ENCODE measurements around the gene TRPM4. TPM values are rescaled to one million over a fixed set of nuclear protein-coding genes. Genes with fewer than 3 reads are reported as not detected.
A peak's percentile ranks its signal among the peaks of the same experiment; 100 is the strongest.
"Not testable (repeated sequence)": the region's sequence is repeated elsewhere in the genome, so short reads cannot be mapped to it uniquely, and the experiment has no call there.

TRPM4 gene
- total RNA-seq, 1 experiment from 2014 or later = not detected

- H4K20me1 ChIP-seq (ENCODE audit: insufficient read depth, low read depth, low read length) = no peaks in the 10 kb centered on the region
- H3K9ac ChIP-seq (ENCODE audit: low read length) = no peak overlapping the region
- H3K9me3 ChIP-seq (ENCODE audit: low read length) = no peaks in the 10 kb centered on the region
- no peaks in the 10 kb centered on the region for H3K36me3 ChIP-seq (ENCODE audit: insufficient read depth, low read length)
- no peak overlapping the region for H2AFZ ChIP-seq (ENCODE audit: low read length)
- DNase-seq = no peak
- no peak overlapping the region for H3K27ac ChIP-seq (ENCODE audit: low read length)
- peaks cover 17% of the 10 kb centered on the region for H3K4me1 ChIP-seq (ENCODE audit: low read length)
- H3K4me2 ChIP-seq (ENCODE audit: low read depth, low read length, poor library complexity, severe bottlenecking) = no peak overlapping the region
- no peaks in the 10 kb centered on the region for H3K27me3 ChIP-seq (ENCODE audit: low read length)
- no peaks in the 10 kb centered on the region for H3K79me2 ChIP-seq (ENCODE audit: low read length)
- H3K4me3 ChIP-seq (ENCODE audit: low read length) = no peak overlapping the region
- H3K9me2 ChIP-seq (replicated peaks; ENCODE audit: insufficient read depth, low read length) = no peaks in the 10 kb centered on the region
These were observed 58.5 kb downstream of the TRPM4 start for GRCh38 chr19:49216071-49216470.

GRCh38 chr19:49217382-49217781 lies 59.8 kb downstream of the TRPM4 start:
- Histone ChIP-seq H3K27me3 (ENCODE audit: low read length) (no peaks in the 10 kb centered on the region), H4K20me1 (ENCODE audit: insufficient read depth, low read depth, low read length) (no peaks in the 10 kb centered on the region), H3K36me3 (ENCODE audit: insufficient read depth, low read length) (no peaks in the 10 kb centered on the region), H3K4me3 (ENCODE audit: low read length) (no peak overlapping the region), H3K9me3 (ENCODE audit: low read length) (no peaks in the 10 kb centered on the region), H2AFZ (ENCODE audit: low read length) (no peak overlapping the region), H3K4me2 (ENCODE audit: low read depth, low read length, poor library complexity, severe bottlenecking) (no peak overlapping the region), H3K9ac (ENCODE audit: low read length) (no peak overlapping the region), H3K4me1 (ENCODE audit: low read length) (peaks cover 7% of the 10 kb centered on the region), H3K27ac (ENCODE audit: low read length) (no peak overlapping the region), H3K9me2 (replicated peaks; ENCODE audit: insufficient read depth, low read length) (no peaks in the 10 kb centered on the region), H3K79me2 (ENCODE audit: low read length) (no peaks in the 10 kb centered on the region)
- no peak for DNase-seq

- Histone ChIP-seq H3K27me3 (ENCODE audit: low read length) (no peaks in the 10 kb centered on the region), H4K20me1 (ENCODE audit: insufficient read depth, low read depth, low read length) (no peaks in the 10 kb centered on the region), H3K4me3 (ENCODE audit: low read length) (no peak overlapping the region), H3K9ac (ENCODE audit: low read length) (no peak overlapping the region), H3K79me2 (ENCODE audit: low read length) (no peaks in the 10 kb centered on the region), H3K4me1 (ENCODE audit: low read length) (peaks cover 4% of the 10 kb centered on the region), H3K4me2 (ENCODE audit: low read depth, low read length, poor library complexity, severe bottlenecking) (no peak overlapping the region), H3K36me3 (ENCODE audit: insufficient read depth, low read length) (no peaks in the 10 kb centered on the region), H2AFZ (ENCODE audit: low read length) (no peak overlapping the region), H3K27ac (ENCODE audit: low read length) (no peak overlapping the region), H3K9me3 (ENCODE audit: low read length) (no peaks in the 10 kb centered on the region), H3K9me2 (replicated peaks; ENCODE audit: insufficient read depth, low read length) (no peaks in the 10 kb centered on the region)
- DNase-seq = no peak
These were observed 64.4 kb downstream of the TRPM4 start for GRCh38 chr19:49222011-49222410.

- H3K27ac ChIP-seq (ENCODE audit: low read length) = no peak overlapping the region
- H3K4me1 ChIP-seq (ENCODE audit: low read length) = peaks cover 4% of the 10 kb centered on the region
- no peaks in the 10 kb centered on the region for H3K36me3 ChIP-seq (ENCODE audit: insufficient read depth, low read length)
- no peaks in the 10 kb centered on the region for H4K20me1 ChIP-seq (ENCODE audit: insufficient read depth, low read depth, low read length)
- H3K4me2 ChIP-seq (ENCODE audit: low read depth, low read length, poor library complexity, severe bottlenecking) = no peak overlapping the region
- DNase-seq = no peak
- H2AFZ ChIP-seq (ENCODE audit: low read length) = no peak overlapping the region
- H3K9me2 ChIP-seq (replicated peaks; ENCODE audit: insufficient read depth, low read length) = no peaks in the 10 kb centered on the region
- H3K4me3 ChIP-seq (ENCODE audit: low read length) = no peak overlapping the region
- H3K27me3 ChIP-seq (ENCODE audit: low read length) = no peaks in the 10 kb centered on the region
- H3K79me2 ChIP-seq (ENCODE audit: low read length) = no peaks in the 10 kb centered on the region
- no peaks in the 10 kb centered on the region for H3K9me3 ChIP-seq (ENCODE audit: low read length)
- H3K9ac ChIP-seq (ENCODE audit: low read length) = no peak overlapping the region
These were observed 64.9 kb downstream of the TRPM4 start for GRCh38 chr19:49222528-49222927.

GRCh38 chr19:49223472-49223871 lies 65.9 kb downstream of the TRPM4 start:
- Histone ChIP-seq H3K4me2 (ENCODE audit: low read depth, low read length, poor library complexity, severe bottlenecking) (no peak overlapping the region), H3K9me2 (replicated peaks; ENCODE audit: insufficient read depth, low read length) (no peaks in the 10 kb centered on the region), H3K4me3 (ENCODE audit: low read length) (no peak overlapping the region), H4K20me1 (ENCODE audit: insufficient read depth, low read depth, low read length) (no peaks in the 10 kb centered on the region), H3K9ac (ENCODE audit: low read length) (no peak overlapping the region), H3K4me1 (ENCODE audit: low read length) (peaks cover 4% of the 10 kb centered on the region), H3K9me3 (ENCODE audit: low read length) (no peaks in the 10 kb centered on the region), H2AFZ (ENCODE audit: low read length) (no peak overlapping the region), H3K27ac (ENCODE audit: low read length) (no peak overlapping the region), H3K27me3 (ENCODE audit: low read length) (no peaks in the 10 kb centered on the region), H3K79me2 (ENCODE audit: low read length) (no peaks in the 10 kb centered on the region), H3K36me3 (ENCODE audit: insufficient read depth, low read length) (no peaks in the 10 kb centered on the region)
- no peak for DNase-seq

GRCh38 chr19:49224441-49224840 lies 66.8 kb downstream of the TRPM4 start:
- not testable (repeated sequence) for H3K4me3 ChIP-seq (ENCODE audit: low read length); H3K79me2 ChIP-seq (ENCODE audit: low read length); H3K4me1 ChIP-seq (ENCODE audit: low read length); H3K27ac ChIP-seq (ENCODE audit: low read length); H2AFZ ChIP-seq (ENCODE audit: low read length); H3K4me2 ChIP-seq (ENCODE audit: low read depth, low read length, poor library complexity, severe bottlenecking); DNase-seq; H3K9ac ChIP-seq (ENCODE audit: low read length); H3K9me3 ChIP-seq (ENCODE audit: low read length); H3K27me3 ChIP-seq (ENCODE audit: low read length); H4K20me1 ChIP-seq (ENCODE audit: insufficient read depth, low read depth, low read length); H3K36me3 ChIP-seq (ENCODE audit: insufficient read depth, low read length); H3K9me2 ChIP-seq (replicated peaks; ENCODE audit: insufficient read depth, low read length)

GRCh38 chr19:49224879-49225278 lies 67.3 kb downstream of the TRPM4 start:
- H4K20me1 ChIP-seq (ENCODE audit: insufficient read depth, low read depth, low read length) = no peaks in the 10 kb centered on the region
- H3K4me3 ChIP-seq (ENCODE audit: low read length) = no peak overlapping the region
- no peaks in the 10 kb centered on the region for H3K9me2 ChIP-seq (replicated peaks; ENCODE audit: insufficient read depth, low read length)
- H3K27me3 ChIP-seq (ENCODE audit: low read length) = no peaks in the 10 kb centered on the region
- H3K4me1 ChIP-seq (ENCODE audit: low read length) = peaks cover 4% of the 10 kb centered on the region
- no peak overlapping the region for H3K27ac ChIP-seq (ENCODE audit: low read length)
- DNase-seq = peak; percentile 83
- H3K36me3 ChIP-seq (ENCODE audit: insufficient read depth, low read length) = no peaks in the 10 kb centered on the region
- no peaks in the 10 kb centered on the region for H3K79me2 ChIP-seq (ENCODE audit: low read length)
- H3K9me3 ChIP-seq (ENCODE audit: low read length) = no peaks in the 10 kb centered on the region
- H3K9ac ChIP-seq (ENCODE audit: low read length) = no peak overlapping the region
- no peak overlapping the region for H3K4me2 ChIP-seq (ENCODE audit: low read depth, low read length, poor library complexity, severe bottlenecking)
- H2AFZ ChIP-seq (ENCODE audit: low read length) = no peak overlapping the region

- no peaks in the 10 kb centered on the region for H3K79me2 ChIP-seq (ENCODE audit: low read length)
- no peak overlapping the region for H3K4me2 ChIP-seq (ENCODE audit: low read depth, low read length, poor library complexity, severe bottlenecking)
- H3K9me2 ChIP-seq (replicated peaks; ENCODE audit: insufficient read depth, low read length) = no peaks in the 10 kb centered on the region
- H3K9ac ChIP-seq (ENCODE audit: low read length) = no peak overlapping the region
- peaks cover 4% of the 10 kb centered on the region for H3K4me1 ChIP-seq (ENCODE audit: low read length)
- H3K27ac ChIP-seq (ENCODE audit: low read length) = no peak overlapping the region
- DNase-seq = no peak
- H3K4me3 ChIP-seq (ENCODE audit: low read length) = no peak overlapping the region
- H2AFZ ChIP-seq (ENCODE audit: low read length) = no peak overlapping the region
- H3K36me3 ChIP-seq (ENCODE audit: insufficient read depth, low read length) = no peaks in the 10 kb centered on the region
- H3K27me3 ChIP-seq (ENCODE audit: low read length) = no peaks in the 10 kb centered on the region
- no peaks in the 10 kb centered on the region for H4K20me1 ChIP-seq (ENCODE audit: insufficient read depth, low read depth, low read length)
- H3K9me3 ChIP-seq (ENCODE audit: low read length) = no peaks in the 10 kb centered on the region
These were observed 71.8 kb downstream of the TRPM4 start for GRCh38 chr19:49229416-49229815.

- no peaks in the 10 kb centered on the region for H3K9me3 ChIP-seq (ENCODE audit: low read length)
- H3K36me3 ChIP-seq (ENCODE audit: insufficient read depth, low read length) = no peaks in the 10 kb centered on the region
- H3K27ac ChIP-seq (ENCODE audit: low read length) = no peak overlapping the region
- H3K9ac ChIP-seq (ENCODE audit: low read length) = no peak overlapping the region
- no peak for DNase-seq
- H3K4me3 ChIP-seq (ENCODE audit: low read length) = no peak overlapping the region
- H3K27me3 ChIP-seq (ENCODE audit: low read length) = no peaks in the 10 kb centered on the region
- no peak overlapping the region for H2AFZ ChIP-seq (ENCODE audit: low read length)
- H3K9me2 ChIP-seq (replicated peaks; ENCODE audit: insufficient read depth, low read length) = no peaks in the 10 kb centered on the region
- no peaks in the 10 kb centered on the region for H4K20me1 ChIP-seq (ENCODE audit: insufficient read depth, low read depth, low read length)
- no peaks in the 10 kb centered on the region for H3K79me2 ChIP-seq (ENCODE audit: low read length)
- H3K4me1 ChIP-seq (ENCODE audit: low read length) = peaks cover under 1% of the 10 kb centered on the region
- H3K4me2 ChIP-seq (ENCODE audit: low read depth, low read length, poor library complexity, severe bottlenecking) = no peak overlapping the region
These were observed 73.8 kb downstream of the TRPM4 start for GRCh38 chr19:49231389-49231788.
